Neural cell (in vitro differentiated cells): ENCODE measurements around the gene IFNL4. TPM values are rescaled to one million over a fixed set of nuclear protein-coding genes. Genes with fewer than 3 reads are reported as not detected.
"Not testable (repeated sequence)": the region's sequence is repeated elsewhere in the genome, so short reads cannot be mapped to it uniquely, and the experiment has no call there.

ENCODE experiments used
- H2AFZ ChIP-seq: fragments of 200-600, 300-800 bp; sonication (generic), shearing (Covaris generic); 2 replicates; pipeline ENCODE4 v1.6.0; 2014; ENCODE audit warnings: low read depth, mild to moderate bottlenecking, antibody characterized with exemption, low read length, moderate library complexity
- H3F3A ChIP-seq: fragments of 200-600 bp; shearing (Covaris generic); 2 replicates; pipeline ENCODE4 v1.6.1; 2016; ENCODE audit warnings: mild to moderate bottlenecking, moderate library complexity, mixed read lengths, antibody characterized with exemption, low read length; ENCODE audit not compliant: insufficient read depth, poor library complexity, severe bottlenecking
- H3K27ac ChIP-seq: fragments of 200-600, 300-800 bp; sonication (generic), shearing (Covaris generic); 2 replicates; pipeline ENCODE4 v1.5.1; 2014; ENCODE audit warnings: mild to moderate bottlenecking, low read length, moderate library complexity
- H3K27me3 ChIP-seq: fragments of 300-800, 200-600 bp; sonication (generic), shearing (Covaris generic); 2 replicates; pipeline ENCODE4 v1.6.0; 2014; ENCODE audit warnings: mild to moderate bottlenecking, low read depth, low read length, moderate library complexity; ENCODE audit not compliant: insufficient read depth
- H3K36me3 ChIP-seq: fragments of 300-800, 200-600 bp; sonication (generic), shearing (Covaris generic); 2 replicates; pipeline ENCODE4 v1.5.1; 2014; ENCODE audit warnings: mild to moderate bottlenecking, antibody characterized with exemption, low read length, moderate library complexity; ENCODE audit not compliant: insufficient read depth
- H3K4me2 ChIP-seq: fragments of 300-800, 200-600 bp; sonication (generic), shearing (Covaris generic); 2 replicates; pipeline ENCODE4 v1.6.0; 2014; ENCODE audit warnings: mild to moderate bottlenecking, low read length
- H3K4me3 ChIP-seq: fragments of 300-800, 200-600 bp; sonication (generic), shearing (Covaris generic); 2 replicates; pipeline ENCODE4 v1.5.1; 2014; ENCODE audit warnings: mild to moderate bottlenecking, low read length, moderate library complexity
- H3K79me2 ChIP-seq: fragments of 200-600 bp; shearing (Covaris generic); replicated peaks from 2 replicates; pipeline ENCODE4 v1.6.0; 2014; ENCODE audit warnings: mild to moderate bottlenecking, low read length, moderate library complexity; ENCODE audit not compliant: insufficient read depth
- H3K9ac ChIP-seq: fragments of 300-800, 200-600 bp; sonication (generic), shearing (Covaris generic); 2 replicates; pipeline ENCODE4 v1.6.1; 2016; ENCODE audit warnings: mild to moderate bottlenecking, low read length, mixed read lengths
- H3K9me2 ChIP-seq: fragments of 200-600 bp; shearing (Covaris generic); 2 replicates; pipeline ENCODE4 v1.6.1; 2016; ENCODE audit warnings: mild to moderate bottlenecking, low read length, mixed read lengths; ENCODE audit not compliant: insufficient read depth
- H3K9me3 ChIP-seq: fragments of 200-600, 300-800 bp; sonication (generic), shearing (Covaris generic); 2 replicates; pipeline ENCODE4 v1.6.1; 2016; ENCODE audit warnings: mild to moderate bottlenecking, mixed run types, low read length, moderate library complexity, mixed read lengths
- H4K20me1 ChIP-seq: fragments of 200-600 bp; shearing (Covaris generic); 2 replicates; pipeline ENCODE4 v1.6.1; 2016; ENCODE audit warnings: mild to moderate bottlenecking, mixed run types; ENCODE audit not compliant: insufficient read depth
- CTCF ChIP-seq: fragments of 450-650 bp; IDR thresholded peaks from 2 replicates; pipeline ENCODE4 v1.5.1; 2014; ENCODE audit warnings: antibody characterized with exemption, mild to moderate bottlenecking, moderate library complexity; ENCODE audit not compliant: poor library complexity, severe bottlenecking
- EP300 ChIP-seq: fragments of 450-650 bp; conservative IDR thresholded peaks from 2 replicates; pipeline ENCODE4 v1.6.1; 2014; ENCODE audit warnings: antibody characterized with exemption, mild to moderate bottlenecking, moderate library complexity; ENCODE audit not compliant: poor library complexity, severe bottlenecking
- EZH2 ChIP-seq: fragments of 200-600, 300-800 bp; shearing (Covaris generic), sonication (generic); IDR thresholded peaks from 2 replicates; pipeline ENCODE4 v1.6.1; 2014; ENCODE audit warnings: antibody characterized with exemption, low read length, borderline replicate concordance, mild to moderate bottlenecking; ENCODE audit not compliant: insufficient read depth, poor library complexity, severe bottlenecking
- MXI1 ChIP-seq: fragments of 450-650 bp; conservative IDR thresholded peaks from 2 replicates; pipeline ENCODE4 v1.6.1; 2014; ENCODE audit warnings: antibody characterized with exemption, mild to moderate bottlenecking; ENCODE audit not compliant: poor library complexity, severe bottlenecking
- POLR2AphosphoS5 ChIP-seq: IDR thresholded peaks from 2 replicates; pipeline ENCODE4 v1.6.1; 2012
- RAD21 ChIP-seq: fragments of 450-650 bp; conservative IDR thresholded peaks from 2 replicates; pipeline ENCODE4 v1.6.1; 2014; ENCODE audit warnings: antibody characterized with exemption, mild to moderate bottlenecking, moderate library complexity
- SMC3 ChIP-seq: fragments of 450-650 bp; conservative IDR thresholded peaks from 2 replicates; pipeline ENCODE4 v1.6.1; 2014; ENCODE audit warnings: antibody characterized with exemption, mild to moderate bottlenecking, moderate library complexity; ENCODE audit not compliant: poor library complexity
- TAF1 ChIP-seq: IDR thresholded peaks from 2 replicates; pipeline ENCODE4 v1.6.1; 2012; ENCODE audit warnings: low read depth
- polyA plus RNA-seq: library from polyadenylated mRNA; depleted of rRNA; stranded (reverse); fragments of >200 nt; gene quantifications from 2 replicates; pipeline ENCODE4 v1.2.3, GENCODE V29; 2014
- TF ChIP-seq, protein P1 (sequence below): IDR thresholded peaks from 2 replicates; pipeline ENCODE4 v1.6.1; 2012; ENCODE audit warnings: borderline replicate concordance

IFNL4 gene
- polyA plus RNA-seq, 1 donor from 2014 or later: not detected

GRCh38 chr19:39276740-39277139 is 28.1 kb upstream of the IFNL4 start:
- H3K27me3 ChIP-seq: no peaks in the 10 kb centered on the region
- no peak overlapping the region for H3K27ac ChIP-seq
- no peaks in the 10 kb centered on the region for H3K36me3 ChIP-seq
- H3K9me2 ChIP-seq: no peaks in the 10 kb centered on the region
- H3K4me3 ChIP-seq: no peak overlapping the region
- no peak overlapping the region for H3K4me2 ChIP-seq
- H2AFZ ChIP-seq: no peak overlapping the region
- H4K20me1 ChIP-seq: no peaks in the 10 kb centered on the region
- TF ChIP-seq EP300: no peak
- no peak for TF ChIP-seq RAD21
- TF ChIP-seq EZH2: no peak
- no peak for TF ChIP-seq MXI1
- TF ChIP-seq SMC3: no peak
- TF ChIP-seq POLR2AphosphoS5: no peak
- TF ChIP-seq CTCF: no peak
- TF ChIP-seq TAF1: no peak
- TF ChIP-seq, protein P1, sequence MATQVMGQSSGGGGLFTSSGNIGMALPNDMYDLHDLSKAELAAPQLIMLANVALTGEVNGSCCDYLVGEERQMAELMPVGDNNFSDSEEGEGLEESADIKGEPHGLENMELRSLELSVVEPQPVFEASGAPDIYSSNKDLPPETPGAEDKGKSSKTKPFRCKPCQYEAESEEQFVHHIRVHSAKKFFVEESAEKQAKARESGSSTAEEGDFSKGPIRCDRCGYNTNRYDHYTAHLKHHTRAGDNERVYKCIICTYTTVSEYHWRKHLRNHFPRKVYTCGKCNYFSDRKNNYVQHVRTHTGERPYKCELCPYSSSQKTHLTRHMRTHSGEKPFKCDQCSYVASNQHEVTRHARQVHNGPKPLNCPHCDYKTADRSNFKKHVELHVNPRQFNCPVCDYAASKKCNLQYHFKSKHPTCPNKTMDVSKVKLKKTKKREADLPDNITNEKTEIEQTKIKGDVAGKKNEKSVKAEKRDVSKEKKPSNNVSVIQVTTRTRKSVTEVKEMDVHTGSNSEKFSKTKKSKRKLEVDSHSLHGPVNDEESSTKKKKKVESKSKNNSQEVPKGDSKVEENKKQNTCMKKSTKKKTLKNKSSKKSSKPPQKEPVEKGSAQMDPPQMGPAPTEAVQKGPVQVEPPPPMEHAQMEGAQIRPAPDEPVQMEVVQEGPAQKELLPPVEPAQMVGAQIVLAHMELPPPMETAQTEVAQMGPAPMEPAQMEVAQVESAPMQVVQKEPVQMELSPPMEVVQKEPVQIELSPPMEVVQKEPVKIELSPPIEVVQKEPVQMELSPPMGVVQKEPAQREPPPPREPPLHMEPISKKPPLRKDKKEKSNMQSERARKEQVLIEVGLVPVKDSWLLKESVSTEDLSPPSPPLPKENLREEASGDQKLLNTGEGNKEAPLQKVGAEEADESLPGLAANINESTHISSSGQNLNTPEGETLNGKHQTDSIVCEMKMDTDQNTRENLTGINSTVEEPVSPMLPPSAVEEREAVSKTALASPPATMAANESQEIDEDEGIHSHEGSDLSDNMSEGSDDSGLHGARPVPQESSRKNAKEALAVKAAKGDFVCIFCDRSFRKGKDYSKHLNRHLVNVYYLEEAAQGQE: no peak
- H3K79me2 ChIP-seq: no peaks in the 10 kb centered on the region
- no peaks in the 10 kb centered on the region for H3F3A ChIP-seq
- H3K9me3 ChIP-seq: no peaks in the 10 kb centered on the region
- H3K9ac ChIP-seq: no peak overlapping the region

GRCh38 chr19:39275578-39275977 is 26.9 kb upstream of the IFNL4 start:
- Histone ChIP-seq H3K4me2 (no peak overlapping the region), H3K4me3 (no peak overlapping the region), H3K9me2 (no peaks in the 10 kb centered on the region), H3K27me3 (no peaks in the 10 kb centered on the region), H3K36me3 (no peaks in the 10 kb centered on the region), H4K20me1 (no peaks in the 10 kb centered on the region), H3K27ac (no peak overlapping the region), H3F3A (no peaks in the 10 kb centered on the region), H3K79me2 (no peaks in the 10 kb centered on the region), H3K9me3 (no peaks in the 10 kb centered on the region), H2AFZ (no peak overlapping the region), H3K9ac (no peak overlapping the region)
- TF ChIP-seq RAD21 (no peak), EP300 (no peak)

DNA sequence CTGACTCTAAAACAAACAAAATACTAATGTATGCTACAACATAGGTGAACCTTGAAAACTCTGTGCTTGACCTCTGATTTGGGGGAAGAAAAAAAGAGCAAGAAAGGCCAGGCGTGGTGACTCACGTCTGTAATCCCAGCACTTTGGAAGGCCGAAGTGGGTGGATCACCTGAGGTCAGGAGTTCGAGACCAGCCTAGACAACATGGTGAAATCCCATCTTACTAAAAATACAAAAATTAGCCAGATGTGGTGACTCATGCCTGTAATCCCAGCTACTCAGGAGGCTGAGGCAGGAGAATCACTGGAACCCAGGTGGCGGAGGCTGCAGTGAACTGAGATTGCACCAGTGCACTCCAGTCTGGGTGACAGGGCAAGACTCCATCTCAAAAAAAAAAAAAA is 25.2 kb upstream of the IFNL4 start:
- not testable (repeated sequence) for H3K27ac ChIP-seq, H3K9ac ChIP-seq, H3K79me2 ChIP-seq, H4K20me1 ChIP-seq, H2AFZ ChIP-seq, H3K4me3 ChIP-seq, H3K36me3 ChIP-seq, H3K9me3 ChIP-seq, H3F3A ChIP-seq, H3K4me2 ChIP-seq, H3K27me3 ChIP-seq, H3K9me2 ChIP-seq
